Measurements from ENCODE around the gene EVC2.

The EVC2 gene

DNA sequence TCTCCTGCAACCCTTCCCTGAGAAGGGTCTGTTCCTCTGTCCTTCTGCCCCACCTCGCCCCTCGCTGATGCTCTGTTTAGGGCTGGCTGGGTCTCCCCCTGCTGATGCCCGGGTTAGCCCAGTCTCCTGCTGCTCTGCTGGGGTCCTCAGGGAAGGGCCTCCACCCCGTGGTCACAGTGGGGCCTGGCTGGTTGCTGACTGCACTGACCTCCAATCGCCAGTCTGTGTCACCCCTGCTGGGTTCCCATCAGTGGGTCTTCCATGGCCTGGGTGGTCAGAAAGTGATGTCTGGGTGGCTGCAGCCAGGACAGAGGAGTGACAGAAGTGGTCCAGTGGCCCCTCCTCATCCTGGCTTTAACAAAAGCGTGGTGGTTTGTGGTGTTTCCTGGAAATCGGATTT, 47.3 kb upstream of the EVC2 start:
- TF ChIP-seq, protein P1, sequence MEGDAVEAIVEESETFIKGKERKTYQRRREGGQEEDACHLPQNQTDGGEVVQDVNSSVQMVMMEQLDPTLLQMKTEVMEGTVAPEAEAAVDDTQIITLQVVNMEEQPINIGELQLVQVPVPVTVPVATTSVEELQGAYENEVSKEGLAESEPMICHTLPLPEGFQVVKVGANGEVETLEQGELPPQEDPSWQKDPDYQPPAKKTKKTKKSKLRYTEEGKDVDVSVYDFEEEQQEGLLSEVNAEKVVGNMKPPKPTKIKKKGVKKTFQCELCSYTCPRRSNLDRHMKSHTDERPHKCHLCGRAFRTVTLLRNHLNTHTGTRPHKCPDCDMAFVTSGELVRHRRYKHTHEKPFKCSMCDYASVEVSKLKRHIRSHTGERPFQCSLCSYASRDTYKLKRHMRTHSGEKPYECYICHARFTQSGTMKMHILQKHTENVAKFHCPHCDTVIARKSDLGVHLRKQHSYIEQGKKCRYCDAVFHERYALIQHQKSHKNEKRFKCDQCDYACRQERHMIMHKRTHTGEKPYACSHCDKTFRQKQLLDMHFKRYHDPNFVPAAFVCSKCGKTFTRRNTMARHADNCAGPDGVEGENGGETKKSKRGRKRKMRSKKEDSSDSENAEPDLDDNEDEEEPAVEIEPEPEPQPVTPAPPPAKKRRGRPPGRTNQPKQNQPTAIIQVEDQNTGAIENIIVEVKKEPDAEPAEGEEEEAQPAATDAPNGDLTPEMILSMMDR (IDR thresholded peaks at IDR 0.05; ENCODE audit: control extremely low read depth, extremely low read depth, low read depth, missing control alignments): no peak
- POLR2A ChIA-PET: no interaction called here
- CTCF ChIA-PET: no interaction called here
- no peak for DNase-seq (ENCODE audit: extremely low spot score)

DNA sequence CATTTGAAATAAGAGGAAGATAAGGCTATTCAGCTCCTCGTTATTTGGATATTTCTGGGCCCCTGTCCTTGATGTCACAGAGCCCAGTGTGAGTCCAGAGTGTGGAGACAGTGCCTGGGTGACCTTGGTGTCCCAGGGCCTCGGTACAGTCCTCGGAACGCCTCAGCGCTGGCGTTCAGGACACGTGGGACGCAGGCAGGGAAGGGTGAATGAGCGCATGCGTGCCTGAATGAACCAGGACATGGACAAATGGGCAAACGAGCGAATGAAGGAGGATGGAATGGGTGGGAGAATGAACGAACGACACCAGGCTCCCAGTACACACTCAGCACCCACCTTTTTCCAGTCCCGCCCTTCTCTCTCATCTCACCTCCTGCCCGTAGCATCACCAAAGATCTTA, 46.8 kb upstream of the EVC2 start:
- DNase-seq (ENCODE audit: extremely low spot score): no peak
- TF ChIP-seq, protein P1 (IDR thresholded peaks at IDR 0.05; ENCODE audit: control extremely low read depth, extremely low read depth, low read depth, missing control alignments): no peak
- ChIA-PET CTCF (no interaction called here), POLR2A (no interaction called here)

GRCh38 chr4:5754529-5754881, 46.1 kb upstream of the EVC2 start:
- ChIA-PET CTCF (no interaction called here), POLR2A (no interaction called here)
- DNase-seq (ENCODE audit: extremely low spot score): no peak
- TF ChIP-seq, protein P1 (IDR thresholded peaks at IDR 0.05; ENCODE audit: control extremely low read depth, extremely low read depth, low read depth, missing control alignments): no peak

- ChIA-PET CTCF (no interaction called here), POLR2A (no interaction called here)
- TF ChIP-seq, protein P1 (IDR thresholded peaks at IDR 0.05; ENCODE audit: control extremely low read depth, extremely low read depth, low read depth, missing control alignments): no peak
- no peak for DNase-seq (ENCODE audit: extremely low spot score)
Measured at GRCh38 chr4:5753766-5754528, 45.6 kb upstream of the EVC2 start.

GRCh38 chr4:5753366-5753765, 45.0 kb upstream of the EVC2 start:
- TF ChIP-seq, protein P1 (IDR thresholded peaks at IDR 0.05; ENCODE audit: control extremely low read depth, extremely low read depth, low read depth, missing control alignments): no peak
- DNase-seq (ENCODE audit: extremely low spot score): no peak
- POLR2A ChIA-PET: no interaction called here
- CTCF ChIA-PET: no interaction called here

GRCh38 chr4:5752376-5753184, 44.2 kb upstream of the EVC2 start:
- ChIA-PET POLR2A (no interaction called here), CTCF (no interaction called here)
- DNase-seq (ENCODE audit: extremely low spot score): no peak
- TF ChIP-seq, protein P1 (IDR thresholded peaks at IDR 0.05; ENCODE audit: control extremely low read depth, extremely low read depth, low read depth, missing control alignments): no peak

Measured in GM10248 (cell line).